ENCODE measurements around the gene RASGRP2. TPM values are rescaled to one million over a fixed set of nuclear protein-coding genes. Genes with fewer than 3 reads are reported as not detected.

Gene RASGRP2
- total RNA-seq, 1 experiment from 2014 or later: not detected

DNA sequence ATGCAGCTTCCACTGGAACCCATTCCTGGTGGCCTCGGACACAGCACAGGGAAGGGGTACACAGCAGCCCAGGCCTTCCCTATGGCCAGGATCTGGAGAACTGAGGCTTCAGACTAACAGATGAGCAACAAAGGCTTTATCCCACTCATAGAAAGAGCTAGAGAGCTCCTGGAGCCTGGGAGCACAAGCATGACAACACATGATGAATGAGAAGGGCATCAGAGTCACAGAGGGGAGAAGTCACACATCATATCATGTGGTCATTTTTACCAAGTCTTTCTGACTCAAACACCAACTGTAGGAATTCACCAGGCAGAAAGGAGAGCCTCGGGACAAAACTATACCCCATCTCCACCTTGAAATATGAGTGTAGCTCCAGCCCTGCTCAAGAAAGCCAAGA is 64.1 kb downstream of the RASGRP2 start:
- H3K27me3 ChIP-seq: no peaks in the 10 kb centered on the region; the same call in 1 of the 2 replicates
- H3K4me3 ChIP-seq: no peak overlapping the region
- H3K9me3 ChIP-seq: no peaks in the 10 kb centered on the region

GRCh38 chr11:64677441-64678023 is 66.4 kb downstream of the RASGRP2 start:
- Histone ChIP-seq H3K27me3 (no peaks in the 10 kb centered on the region; the same call in 1 of the 2 replicates), H3K9me3 (no peaks in the 10 kb centered on the region), H3K36me3 (no peaks in the 10 kb centered on the region), H3K4me3 (no peak overlapping the region)
- no peak for DNase-seq

More for the DNA sequence above, 64.1 kb downstream of the RASGRP2 start:
- no peaks in the 10 kb centered on the region for H3K36me3 ChIP-seq
- no peak for DNase-seq

Other genes with a start within 250 kb of the RASGRP2 start
- gene SLC22A11, start 188.2 kb downstream of the RASGRP2 start, total RNA-seq (2014; rRNA removed; shearing (Covaris generic); ENCODE audit: low replicate concordance): not detected in 2 replicates
- gene SLC22A12, start 152.9 kb downstream of the RASGRP2 start, total RNA-seq (2014; rRNA removed; shearing (Covaris generic); ENCODE audit: low replicate concordance): not detected in 2 replicates
- gene NRXN2, start 20.9 kb downstream of the RASGRP2 start, total RNA-seq (2014; rRNA removed; shearing (Covaris generic); ENCODE audit: low replicate concordance): 4.2 and 12.7 TPM in 2 replicates
- gene PYGM, start 15.8 kb upstream of the RASGRP2 start, total RNA-seq (2014; rRNA removed; shearing (Covaris generic); ENCODE audit: low replicate concordance): not detected in 2 replicates
- 70.1 and 72.2 TPM in 2 replicates for gene SF1, start 34.4 kb upstream of the RASGRP2 start, total RNA-seq (2014; rRNA removed; shearing (Covaris generic); ENCODE audit: low replicate concordance)
- 6.2 and 14.8 TPM in 2 replicates for gene MAP4K2, start 59.1 kb upstream of the RASGRP2 start, total RNA-seq (2014; rRNA removed; shearing (Covaris generic); ENCODE audit: low replicate concordance)
- 9.2 and 13.3 TPM in 2 replicates for gene MEN1, start 66.4 kb upstream of the RASGRP2 start, total RNA-seq (2014; rRNA removed; shearing (Covaris generic); ENCODE audit: low replicate concordance)
- gene CDC42BPG, start 100.5 kb upstream of the RASGRP2 start, total RNA-seq (2014; rRNA removed; shearing (Covaris generic); ENCODE audit: low replicate concordance): 0.07 and 0.36 TPM in 2 replicates
- 62.9 and 64.8 TPM in 2 replicates for gene EHD1, start 134.5 kb upstream of the RASGRP2 start, total RNA-seq (2014; rRNA removed; shearing (Covaris generic); ENCODE audit: low replicate concordance)
- 4.6 and 18.6 TPM in 2 replicates for gene ATG2A, start 173.1 kb upstream of the RASGRP2 start, total RNA-seq (2014; rRNA removed; shearing (Covaris generic); ENCODE audit: low replicate concordance)
- 5.4 and 8.8 TPM in 2 replicates for gene PPP2R5B, start 180.5 kb upstream of the RASGRP2 start, total RNA-seq (2014; rRNA removed; shearing (Covaris generic); ENCODE audit: low replicate concordance)
- not detected in 2 replicates for gene GPHA2, start 191.8 kb upstream of the RASGRP2 start, total RNA-seq (2014; rRNA removed; shearing (Covaris generic); ENCODE audit: low replicate concordance)
- gene MAJIN, start 228.0 kb upstream of the RASGRP2 start, total RNA-seq (2014; rRNA removed; shearing (Covaris generic); ENCODE audit: low replicate concordance): not detected in 2 replicates

All from MG63 (cell line).